ENCODE results near the gene PPP6R1. TPM values are rescaled to one million over a fixed set of nuclear protein-coding genes. Genes with fewer than 3 reads are reported as not detected.

PPP6R1 gene
- total and polyA plus RNA-seq, 2 of the 13 experiments (the other 11 are each of a cell fraction or from before 2014, with no cell fraction given) = 25.8 to 54.0 TPM

GRCh38 chr19:55256562-55257460, 2.0 kb downstream of the PPP6R1 start (continued):
- no peak for TF ChIP-seq PRDM15 (CRISPR knock-in tag; IDR thresholded peaks at IDR 0.05)
- peak; percentile 61; the same call in 1 of the 2 replicates for TF ChIP-seq TRAFD1 (CRISPR knock-in tag; IDR thresholded peaks at IDR 0.05; ENCODE audit: borderline replicate concordance)
- no peak for TF ChIP-seq MAFK (conservative IDR thresholded peaks at IDR 0.05 in 1 of 2, IDR thresholded peaks at IDR 0.05 in 1 of 2; ENCODE audit: low read length in 2 of 2)
- TF ChIP-seq ZKSCAN5 (CRISPR knock-in tag; IDR thresholded peaks at IDR 0.05) = no peak
- TF ChIP-seq NFYB (CRISPR knock-in tag; IDR thresholded peaks at IDR 0.05) = no peak
- TF ChIP-seq RNF219 (CRISPR knock-in tag; IDR thresholded peaks at IDR 0.05) = no peak
- no peak for TF ChIP-seq AHR (CRISPR knock-in tag; IDR thresholded peaks at IDR 0.05)
- TF ChIP-seq PTBP1 (IDR thresholded peaks at IDR 0.05; ENCODE audit: low read depth, low read length, poor library complexity, severe bottlenecking) = no peak
- no peak for TF ChIP-seq DR1 (CRISPR knock-in tag; IDR thresholded peaks at IDR 0.05)
- TF ChIP-seq STAT5B (CRISPR knock-in tag; IDR thresholded peaks at IDR 0.05) = no peak
- TF ChIP-seq ZNF331 (CRISPR knock-in tag; IDR thresholded peaks at IDR 0.05) = no peak; the same call in 1 of the 2 replicates
- no peak for TF ChIP-seq RAD51 (IDR thresholded peaks at IDR 0.05; ENCODE audit: borderline replicate concordance)
- no peak for TF ChIP-seq ZNF501 (CRISPR knock-in tag; IDR thresholded peaks at IDR 0.05)
- TF ChIP-seq RCOR2 (CRISPR knock-in tag; IDR thresholded peaks at IDR 0.05) = no peak
- 0 out of 2 replicates have a peak, but pooled peaks have one; percentile 13 for TF ChIP-seq PHF20 (CRISPR knock-in tag; IDR thresholded peaks at IDR 0.05)
- TF ChIP-seq ETS1 (CRISPR knock-in tag; IDR thresholded peaks at IDR 0.05) = no peak
